Measurements from ENCODE around the gene INPP5D.

- TF ChIP-seq GATA2 (IDR thresholded peaks at IDR 0.05; ENCODE audit: low read depth, low read length) (no peak), GATA3 (IDR thresholded peaks at IDR 0.05; ENCODE audit: low read depth, low read length) (no peak)
Observed at GRCh38 chr2:233121856-233122255, 61.7 kb downstream of the INPP5D start.

All from SH-SY5Y (cell line).